ENCODE measurements around the gene GALNT2.

The GALNT2 gene

GRCh38 chr1:230286166-230286889 is 219.3 kb downstream of the GALNT2 start:
- DNase-seq: no peak

DNA sequence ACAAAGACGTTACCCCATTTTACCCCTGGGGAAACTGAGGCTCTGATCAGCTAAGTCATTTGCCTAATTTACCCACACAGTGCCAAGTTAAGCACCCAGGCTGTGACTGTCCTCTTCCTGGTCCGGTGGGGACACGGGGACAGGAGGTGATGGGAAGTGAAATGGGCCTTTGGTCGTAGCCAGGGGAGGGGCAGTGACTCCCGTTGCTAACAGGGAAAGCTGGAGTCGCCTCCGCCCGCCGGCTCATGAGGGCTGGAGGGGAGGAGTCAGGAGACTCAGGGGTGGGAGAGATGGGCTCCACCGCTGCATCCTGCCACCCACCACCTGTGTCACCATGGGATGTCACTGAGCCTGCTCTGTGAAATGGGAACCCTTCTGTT is 219.8 kb downstream of the GALNT2 start:
- DNase-seq: no peak

- DNase-seq: no peak
Measured at GRCh38 chr1:230287674-230288315, 220.8 kb downstream of the GALNT2 start.

- no peak for DNase-seq
Measured at GRCh38 chr1:230288641-230289349, 221.8 kb downstream of the GALNT2 start.

- no peak for DNase-seq
Measured at GRCh38 chr1:230289350-230289644, 222.3 kb downstream of the GALNT2 start.

GRCh38 chr1:230291731-230292620 is 224.9 kb downstream of the GALNT2 start:
- no peak for DNase-seq

- no peak for DNase-seq
Measured at GRCh38 chr1:230292689-230293389, 225.8 kb downstream of the GALNT2 start.

GRCh38 chr1:230293390-230293700 is 226.3 kb downstream of the GALNT2 start:
- no peak for DNase-seq

GRCh38 chr1:230295367-230295766 is 228.3 kb downstream of the GALNT2 start:
- no peak for DNase-seq

- no peak for DNase-seq
Measured at GRCh38 chr1:230299191-230300006, 232.4 kb downstream of the GALNT2 start.

- no peak for DNase-seq
Measured at GRCh38 chr1:230300322-230301301, 233.6 kb downstream of the GALNT2 start.

- DNase-seq: no peak
Measured at GRCh38 chr1:230301322-230301721, 234.3 kb downstream of the GALNT2 start.

DNA sequence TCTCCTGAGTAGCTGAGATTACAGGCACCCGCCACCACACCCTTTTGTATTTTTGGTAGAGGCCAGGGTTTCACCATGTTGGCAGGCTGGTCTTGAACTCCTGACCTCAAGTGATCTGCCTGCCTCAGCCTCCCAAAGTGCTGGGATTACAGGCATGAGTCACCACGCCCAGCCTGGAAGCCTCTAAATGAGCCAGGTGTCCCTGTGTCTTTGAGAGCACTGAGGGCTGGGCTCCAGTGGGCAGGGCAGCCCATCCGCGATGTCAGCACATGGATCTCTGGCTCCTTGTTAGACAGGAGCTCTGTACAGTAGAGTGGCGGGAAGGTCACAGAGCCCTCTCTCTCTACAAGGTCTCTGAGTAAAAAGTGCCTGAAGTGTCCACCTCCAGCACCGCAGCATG is 234.8 kb downstream of the GALNT2 start:
- DNase-seq: no peak

DNA sequence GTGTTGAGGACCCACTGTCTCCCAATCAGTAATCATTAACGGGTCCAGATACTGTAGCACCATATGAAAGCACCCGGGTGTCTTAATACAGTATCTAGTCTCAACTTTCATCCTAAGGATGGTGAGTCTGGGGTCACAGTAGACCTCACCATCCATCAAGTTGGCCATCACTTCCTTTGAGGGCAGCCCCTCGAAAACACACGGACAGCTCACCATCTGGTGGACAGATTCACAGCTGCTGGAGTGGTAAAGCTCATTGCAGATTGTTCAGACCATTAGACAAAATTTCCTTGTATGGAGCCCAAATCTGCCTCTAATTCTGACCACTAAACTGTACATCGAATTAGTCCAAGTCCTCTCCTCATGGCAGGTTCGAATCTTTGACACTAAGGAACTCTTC is 236.0 kb downstream of the GALNT2 start:
- no peak for DNase-seq

DNA sequence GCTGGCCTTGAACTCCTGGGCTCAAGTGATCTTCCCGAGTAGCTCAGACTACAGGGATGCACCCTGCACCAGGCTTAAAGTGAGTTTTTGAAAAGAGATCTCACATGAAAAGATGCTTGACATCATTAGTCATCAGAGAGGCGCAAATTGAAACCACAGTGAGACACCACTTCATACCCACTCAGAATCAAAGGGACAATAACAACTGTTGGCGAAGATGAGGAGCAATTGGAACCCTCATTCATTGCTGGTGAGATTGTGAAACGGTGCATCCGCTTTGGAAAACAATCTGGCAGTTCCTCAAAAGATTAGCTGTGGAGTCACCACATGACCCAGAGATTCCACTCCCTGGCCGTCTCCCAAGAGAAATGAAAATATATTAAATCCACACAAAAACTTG is 236.8 kb downstream of the GALNT2 start:
- DNase-seq: no peak

DNA sequence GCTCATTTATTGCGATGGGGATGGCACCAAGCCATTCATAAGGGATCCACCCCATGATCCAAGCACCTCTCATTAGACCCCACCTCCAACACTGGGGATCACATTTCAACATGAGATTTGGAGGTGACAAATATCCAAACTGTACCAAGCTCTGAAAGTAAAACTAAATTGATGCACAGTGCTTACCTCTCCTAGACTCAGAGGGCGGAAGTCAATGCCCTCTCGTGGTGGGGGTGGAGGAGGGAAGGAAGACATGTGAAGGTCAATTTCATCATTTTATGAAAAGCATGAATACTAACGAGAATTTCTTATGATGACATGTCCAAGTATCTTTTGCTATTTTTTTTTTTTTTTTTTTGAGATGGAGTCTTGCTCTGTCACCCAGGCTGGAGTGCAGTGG is 239.1 kb downstream of the GALNT2 start:
- peak; percentile 9 for DNase-seq

DNA sequence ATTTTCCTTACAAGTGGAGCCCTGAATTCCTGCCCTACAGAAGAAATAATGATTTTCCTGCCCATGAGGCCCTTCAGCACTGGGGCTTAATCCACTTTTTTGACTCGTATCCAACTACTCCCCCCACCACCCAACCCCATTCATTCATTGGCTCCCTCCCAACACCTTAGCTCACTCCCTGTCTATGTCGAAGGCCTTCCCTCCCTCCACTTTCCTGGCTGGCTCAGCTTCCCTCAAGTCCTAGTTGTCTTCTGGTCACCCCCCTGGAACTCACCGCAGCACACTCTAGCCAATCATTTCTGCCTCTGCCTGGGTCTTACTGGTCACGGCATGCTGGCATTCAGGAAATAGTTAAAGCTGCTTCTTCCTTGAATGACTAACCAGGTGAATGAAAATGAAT is 240.2 kb downstream of the GALNT2 start:
- DNase-seq: no peak

DNA sequence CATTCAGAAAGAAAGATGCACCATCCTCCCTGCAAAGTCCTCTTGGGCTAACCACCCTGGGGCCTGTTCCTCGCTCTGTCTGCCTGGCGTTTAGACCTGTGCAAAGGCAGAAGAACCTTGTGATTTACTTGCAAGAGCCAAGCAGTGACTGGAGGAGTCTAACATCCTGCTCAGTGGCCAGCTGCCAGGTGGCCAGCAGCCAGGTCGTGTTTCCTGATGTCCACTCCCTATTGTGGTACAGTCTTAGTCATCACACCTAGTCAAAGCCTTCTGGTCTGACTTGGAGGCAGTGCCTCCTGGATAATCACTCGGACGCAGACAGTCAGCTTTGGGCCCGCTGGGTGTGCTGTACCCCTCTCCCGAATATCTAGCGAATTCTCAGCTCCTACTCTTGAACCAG is 241.0 kb downstream of the GALNT2 start:
- DNase-seq: no peak

DNA sequence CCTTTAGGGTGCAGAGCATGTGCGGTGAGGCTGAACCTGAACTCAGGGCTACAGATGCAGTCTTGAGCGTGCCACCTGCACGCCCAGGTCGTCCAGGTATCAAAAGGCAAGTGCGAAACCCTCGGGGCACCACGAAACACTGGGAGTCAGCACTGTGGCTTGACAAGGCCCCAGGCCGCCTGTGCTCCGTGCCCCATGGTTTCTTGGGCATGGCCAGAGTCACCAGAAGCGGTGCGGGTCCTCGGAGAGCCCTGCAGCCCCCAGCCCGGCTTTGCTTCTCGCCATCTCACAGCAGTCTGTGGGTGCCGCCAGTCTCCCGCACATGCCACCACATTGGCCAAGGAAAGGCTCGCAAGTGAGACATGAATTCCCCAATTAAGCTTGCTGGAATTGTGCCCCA is 241.8 kb downstream of the GALNT2 start:
- DNase-seq: no peak

- no peak for DNase-seq
Measured at GRCh38 chr1:230309646-230310177, 242.7 kb downstream of the GALNT2 start.

Measured in CD4-positive, alpha-beta T cell treated with Interleukin-10 for 1 hour (primary cell).